ENCODE results near the gene PRSS21.

DNA sequence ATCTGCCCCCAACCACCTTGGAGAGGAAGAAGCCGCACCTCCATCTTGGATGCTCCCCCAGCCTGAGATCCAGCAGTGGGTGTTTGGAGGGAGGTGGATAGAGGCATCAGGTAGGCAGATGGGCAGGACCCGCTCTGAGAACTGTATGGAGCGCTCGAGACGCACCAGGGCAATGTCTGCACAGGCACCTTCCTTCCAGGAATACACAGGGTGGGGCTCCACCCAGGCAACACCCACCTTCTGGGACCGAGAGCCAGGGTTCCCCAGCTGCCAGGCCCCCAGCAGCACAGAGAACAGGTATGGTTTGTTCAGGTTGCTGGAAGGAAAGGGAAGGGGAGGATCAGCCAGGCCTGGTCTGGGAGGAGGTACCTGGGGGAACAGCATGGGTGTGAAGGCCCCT, 38.5 kb downstream of the PRSS21 start:
- TF ChIP-seq, protein P1, sequence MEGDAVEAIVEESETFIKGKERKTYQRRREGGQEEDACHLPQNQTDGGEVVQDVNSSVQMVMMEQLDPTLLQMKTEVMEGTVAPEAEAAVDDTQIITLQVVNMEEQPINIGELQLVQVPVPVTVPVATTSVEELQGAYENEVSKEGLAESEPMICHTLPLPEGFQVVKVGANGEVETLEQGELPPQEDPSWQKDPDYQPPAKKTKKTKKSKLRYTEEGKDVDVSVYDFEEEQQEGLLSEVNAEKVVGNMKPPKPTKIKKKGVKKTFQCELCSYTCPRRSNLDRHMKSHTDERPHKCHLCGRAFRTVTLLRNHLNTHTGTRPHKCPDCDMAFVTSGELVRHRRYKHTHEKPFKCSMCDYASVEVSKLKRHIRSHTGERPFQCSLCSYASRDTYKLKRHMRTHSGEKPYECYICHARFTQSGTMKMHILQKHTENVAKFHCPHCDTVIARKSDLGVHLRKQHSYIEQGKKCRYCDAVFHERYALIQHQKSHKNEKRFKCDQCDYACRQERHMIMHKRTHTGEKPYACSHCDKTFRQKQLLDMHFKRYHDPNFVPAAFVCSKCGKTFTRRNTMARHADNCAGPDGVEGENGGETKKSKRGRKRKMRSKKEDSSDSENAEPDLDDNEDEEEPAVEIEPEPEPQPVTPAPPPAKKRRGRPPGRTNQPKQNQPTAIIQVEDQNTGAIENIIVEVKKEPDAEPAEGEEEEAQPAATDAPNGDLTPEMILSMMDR (IDR thresholded peaks at IDR 0.05): no peak
- no peak for TF ChIP-seq POLR2A (IDR thresholded peaks at IDR 0.05)
- TF ChIP-seq EP300 (IDR thresholded peaks at IDR 0.05): no peak

All from tibial nerve (tissue), 4 donors.